Body of pancreas (tissue), 4 donors: ENCODE measurements around the gene MATN4.

Experiments used
- CTCF ChIP-seq, 7 experiments: fragments of 450-650 bp in 4 of 7; fragments of 200-600 bp in 3 of 7; sonication (generic) in 3 of 7; IDR thresholded peaks; one replicate each; pipeline ENCODE4 v1.5.1; 2016 to 2019; ENCODE audit warnings: antibody characterized with exemption in 7 of 7
- POLR2A ChIP-seq, 3 donors: fragments of 450-650 bp; IDR thresholded peaks; one replicate each; pipeline ENCODE4 v1.6.1; 2016; ENCODE audit warnings: antibody characterized with exemption in 3 of 3, mild to moderate bottlenecking in 2 of 3

- no peak for TF ChIP-seq CTCF (IDR thresholded peaks at IDR 0.05)
- TF ChIP-seq POLR2A (IDR thresholded peaks at IDR 0.05): peak in 2 of 3 donors; percentile 38 to 64
Measured at GRCh38 chr20:45342855-45343531, 34.9 kb upstream of the MATN4 start.
